HepG2 (cell line): Measurements from ENCODE around the gene MTA1. TPM values are rescaled to one million over a fixed set of nuclear protein-coding genes. Genes with fewer than 3 reads are reported as not detected.
A peak's percentile ranks its signal among the peaks of the same experiment; 100 is the strongest.

Experiments
- ATAC-seq: fragments of 200-7000 bp; cut with Tn5 transposase; 3 replicates; pipeline ENCODE4 v1.9.1; 2020; ENCODE audit warnings: mild to moderate bottlenecking, moderate library complexity
- BruUV-seq: library from RNA; stranded (reverse); fragments of 400-500 nt; replicated peaks from 2 replicates; lab custom pipeline; 2021; lab: Mats Ljungman, UMichigan
- CTCF ChIA-PET: fragments of 300-600 bp; formaldehyde crosslinking; extraction: SDS; loops from one replicate; lab custom pipeline; 2021; ENCODE audit warnings: low total read pairs, inconsistent platforms, low intra/inter-chr PET ratio; lab: Yijun Ruan, JAX
- POLR2A ChIA-PET: fragments of 350-600 bp; sonication (Branson Sonifier 250); formaldehyde crosslinking; loops from one replicate; lab custom pipeline; 2020; ENCODE audit warnings: antibody characterized with exemption, inconsistent platforms; lab: Yijun Ruan, JAX
- DNase-seq: peaks from one replicate; pipeline ENCODE4 v3.0.0-alpha.2; 2015; ENCODE audit warnings: low spot score
- FAIRE-seq: peaks from 3 replicates; lab custom pipeline; 2011; peaks lifted over from hg19 to GRCh38; lab: Jason Lieb, UNC
- H2AFZ ChIP-seq: one replicate; pipeline ENCODE4 v1.6.1; 2011; ENCODE audit warnings: low read length, inconsistent platforms
- H3K27ac ChIP-seq: fragments of 300-600 bp; 3 replicates; pipeline ENCODE4 v1.8.0; 2011; ENCODE audit warnings: mixed run types, mild to moderate bottlenecking, mixed read lengths, low read length, inconsistent platforms; ENCODE audit not compliant: insufficient read depth; ENCODE audit errors: extremely low read length
- H3K27me3 ChIP-seq, 2 experiments: fragments of 200-600 bp in 1 of 2; 2 replicates in 1 of 2; 3 replicates in 1 of 2; pipeline versions ENCODE4 v1.6.0 to v1.8.0; 2011; ENCODE audit warnings: low read length in 2 of 2, mild to moderate bottlenecking in 2 of 2, moderate library complexity in 2 of 2, inconsistent platforms in 1 of 2; ENCODE audit not compliant: insufficient read depth in 2 of 2, control insufficient read depth in 1 of 2
- H3K36me3 ChIP-seq, 2 experiments: fragments of 200-600 bp in 1 of 2; replicated peaks in 1 of 2; 2 replicates in 1 of 2; 3 replicates in 1 of 2; pipeline versions ENCODE4 v1.5.1 to v1.8.0; 2011; ENCODE audit warnings: low read length in 2 of 2, inconsistent platforms in 1 of 2; ENCODE audit not compliant: insufficient read depth in 2 of 2, control insufficient read depth in 1 of 2
- H3K4me1 ChIP-seq: 2 replicates; pipeline ENCODE4 v1.5.1; 2012; ENCODE audit warnings: low read length, inconsistent platforms; ENCODE audit not compliant: insufficient read depth
- H3K4me2 ChIP-seq: 2 replicates; pipeline ENCODE4 v1.6.0; 2011; ENCODE audit warnings: low read depth, low read length, inconsistent platforms
- H3K4me3 ChIP-seq, 3 experiments: fragments of 200-600 bp in 1 of 3; sonication (generic), shearing (Covaris generic) in 1 of 3; replicated peaks in 1 of 3; 2 replicates each; pipeline ENCODE4 v1.5.1; 2011 to 2016; ENCODE audit warnings: low read length in 3 of 3, inconsistent platforms in 2 of 3, low read depth in 2 of 3, mild to moderate bottlenecking in 2 of 3, control low read depth in 1 of 3, mixed read lengths in 1 of 3; ENCODE audit not compliant: insufficient read depth in 1 of 3
- H3K79me2 ChIP-seq: one replicate; pipeline ENCODE4 v1.6.1; 2011; ENCODE audit warnings: low read length, inconsistent platforms; ENCODE audit not compliant: insufficient read depth
- H3K9ac ChIP-seq: 2 replicates; pipeline ENCODE4 v1.6.0; 2011; ENCODE audit warnings: mild to moderate bottlenecking, low read depth, low read length, inconsistent platforms; ENCODE audit not compliant: insufficient read depth
- H3K9me3 ChIP-seq: 2 replicates; pipeline ENCODE4 v1.5.1; 2012; ENCODE audit warnings: mild to moderate bottlenecking, low read length
- H4K20me1 ChIP-seq: 2 replicates; pipeline ENCODE4 v1.6.0; 2011; ENCODE audit warnings: inconsistent platforms, mild to moderate bottlenecking, low read length, moderate library complexity; ENCODE audit not compliant: insufficient read depth
- FOXA3 ChIP-seq: IDR thresholded peaks from 2 replicates; pipeline ENCODE4 v1.6.1; 2016; ENCODE audit warnings: missing genetic modification reagents, missing compliant biosample characterization
- HNRNPL ChIP-seq: fragments of 200-400 bp; formaldehyde crosslinking; IDR thresholded peaks from 2 replicates; pipeline ENCODE4 v1.6.1; 2017; ENCODE audit warnings: mild to moderate bottlenecking, low read depth, low read length
- KDM2A ChIP-seq: sonication (generic); formaldehyde crosslinking; IDR thresholded peaks from 2 replicates; pipeline ENCODE4 v1.4.0; 2020; ENCODE audit warnings: low read depth, missing genetic modification reagents, borderline replicate concordance
- NKX3-1 ChIP-seq: sonication (generic); formaldehyde crosslinking; IDR thresholded peaks from 2 replicates; pipeline ENCODE4 v1.5.0; 2020; ENCODE audit warnings: missing genetic modification reagents
- PCBP1 ChIP-seq: fragments of 200-400 bp; formaldehyde crosslinking; IDR thresholded peaks from 2 replicates; pipeline ENCODE4 v1.6.1; 2017; ENCODE audit warnings: mild to moderate bottlenecking, low read depth, low read length, borderline replicate concordance
- SNRNP70 ChIP-seq: fragments of 200-400 bp; formaldehyde crosslinking; IDR thresholded peaks from 2 replicates; pipeline ENCODE4 v1.6.1; 2017; ENCODE audit warnings: mild to moderate bottlenecking, low read depth, low read length, moderate library complexity
- SUZ12 ChIP-seq: fragments of 150-350 bp; IDR thresholded peaks from 2 replicates; pipeline ENCODE4 v1.6.1; 2014; ENCODE audit warnings: low read depth, low read length
- ZNF550 ChIP-seq: sonication (generic); formaldehyde crosslinking; IDR thresholded peaks from 2 replicates; pipeline ENCODE4 v1.4.0; 2020; ENCODE audit warnings: mild to moderate bottlenecking, missing genetic modification reagents, borderline replicate concordance
- ZNF768 ChIP-seq: sonication (generic); formaldehyde crosslinking; IDR thresholded peaks from 2 replicates; pipeline ENCODE4 v1.4.0; 2020; ENCODE audit warnings: missing genetic modification reagents
- ZSCAN12 ChIP-seq: sonication (generic); formaldehyde crosslinking; IDR thresholded peaks from 2 replicates; pipeline ENCODE4 v1.9.0; 2021; ENCODE audit warnings: mild to moderate bottlenecking, missing genetic modification reagents
- WGBS: methylation state at CpG from one replicate; pipeline ENCODE4 v1.1.6; 2017; ENCODE audit warnings: low lambda C conversion rate; 5-methylcytosine and 5-hydroxymethylcytosine counted together
- in situ Hi-C: cut with HindIII; loops from 2 replicates; pipeline ENCODE4 v1.10.0; 2017; ENCODE audit warnings: low pct_unique_long_range_greater_than_20kb; ENCODE audit not compliant: extremely low pct_ligation_motif_present
- intact Hi-C: fragments of 100-400 bp; cut with micrococcal nuclease; formaldehyde crosslinking; loops from one replicate; pipeline ENCODE4 v1.10.0; 2022; ENCODE audit not compliant: unreplicated experiment
- polyA plus RNA-seq, 8 experiments: library from polyadenylated mRNA; depleted of rRNA in 3 of 8; stranded (reverse) in 7 of 8; unstranded in 1 of 8; fragments of >200 nt; fragmentation: Illumina TruSeq in 4 of 8; extraction: Trizol in 4 of 8; gene quantifications; 2 replicates each; pipeline versions ENCODE4 v1.2.1 to v1.2.3, GENCODE V29; 2011 to 2016; ENCODE audit warnings: low read depth in 4 of 8, missing spikeins in 1 of 8, mixed read lengths in 1 of 8; ENCODE audit not compliant: insufficient read depth in 1 of 8
- total RNA-seq, 5 experiments: library from RNA; depleted of rRNA; stranded (reverse); fragments of >200 nt; fragmentation: Illumina TruSeq; extraction: Trizol; gene quantifications; 2 replicates each; pipeline ENCODE4 v1.2.3, GENCODE V29; 2016; ENCODE audit warnings: low read depth in 1 of 5
- TF ChIP-seq, protein P1 (sequence below): sonication (generic); formaldehyde crosslinking; IDR thresholded peaks from 2 replicates; pipeline ENCODE4 v1.4.0; 2020; ENCODE audit warnings: mild to moderate bottlenecking, missing genetic modification reagents
- TF ChIP-seq, protein P2 (sequence below): sonication (generic); formaldehyde crosslinking; IDR thresholded peaks from 2 replicates; pipeline ENCODE4 v1.5.0; 2020; ENCODE audit warnings: mild to moderate bottlenecking, low read depth, missing genetic modification reagents, borderline replicate concordance
- TF ChIP-seq, protein P3 (sequence below), 2 experiments: sonication (generic) in 1 of 2; formaldehyde crosslinking in 1 of 2; IDR thresholded peaks; 2 replicates each; pipeline versions ENCODE4 v1.4.0 to v1.6.1; 2016 to 2020; ENCODE audit warnings: borderline replicate concordance in 1 of 2, low read depth in 1 of 2, mild to moderate bottlenecking in 1 of 2, missing genetic modification reagents in 1 of 2
- TF ChIP-seq, protein P4 (sequence below): IDR thresholded peaks from 2 replicates; pipeline ENCODE4 v1.6.1; 2012; ENCODE audit warnings: inconsistent platforms

The MTA1 gene
- total and polyA plus RNA-seq, 2 of the 13 experiments (the other 11 are each of a cell fraction or from before 2014, with no cell fraction given), result 35.2 to 85.8 TPM

DNA sequence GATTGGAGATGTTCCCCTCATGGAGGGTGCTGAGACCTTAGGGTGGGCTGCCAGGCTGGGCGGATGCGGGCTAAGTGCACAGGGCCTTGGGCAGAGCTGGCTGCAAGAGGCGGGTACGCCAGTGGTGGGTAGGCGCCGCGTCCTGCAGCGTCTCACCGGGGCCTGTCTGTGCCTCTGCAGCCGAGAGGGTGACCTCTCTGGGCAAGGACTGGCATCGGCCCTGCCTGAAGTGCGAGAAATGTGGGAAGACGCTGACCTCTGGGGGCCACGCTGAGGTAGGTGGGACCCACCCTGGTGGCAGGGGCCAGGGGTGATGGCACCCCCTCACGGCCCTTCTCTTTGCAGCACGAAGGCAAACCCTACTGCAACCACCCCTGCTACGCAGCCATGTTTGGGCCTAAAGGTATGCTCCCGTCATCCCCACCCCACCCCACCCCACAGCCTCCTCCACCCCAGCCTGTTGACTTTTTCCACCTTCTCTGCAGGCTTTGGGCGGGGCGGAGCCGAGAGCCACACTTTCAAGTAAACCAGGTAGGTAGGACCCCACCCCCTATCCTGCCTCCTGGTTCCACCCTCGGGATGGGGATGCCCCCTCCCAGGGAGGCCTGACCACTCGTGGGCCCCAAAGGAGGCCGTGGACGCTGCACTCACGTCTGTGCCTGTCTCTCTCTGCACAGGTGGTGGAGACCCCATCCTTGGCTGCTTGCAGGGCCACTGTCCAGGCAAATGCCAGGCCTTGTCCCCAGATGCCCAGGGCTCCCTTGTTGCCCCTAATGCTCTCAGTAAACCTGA is 68.6 kb downstream of the MTA1 start:
- ChIA-PET CTCF (interaction anchor here (3.6 kb wide), 1 partner anchor 117 kb away, joined by 24 read pairs; no protein-coding TSS in a partner anchor), POLR2A (no interaction called here)
- Histone ChIP-seq H2AFZ (no peak overlapping the region), H3K27me3 (peaks cover 2 to 22% of the 10 kb centered on the region in 2 experiments; a peak in 4 of 5 replicates), H3K4me2 (peak overlapping the region; percentile 98), H3K9ac (peak overlapping the region; percentile 84), H3K9me3 (no peaks in the 10 kb centered on the region), H3K36me3 (no peaks in the 10 kb centered on the region), H4K20me1 (no peaks in the 10 kb centered on the region), H3K79me2 (no peaks in the 10 kb centered on the region), H3K4me3 (peak overlapping the region; percentile 57 to 79 (median 68); a peak in 5 of 6 replicates), H3K4me1 (peaks cover 70% of the 10 kb centered on the region), H3K27ac (peak overlapping the region; percentile 4)
- in situ Hi-C loops, result loop anchor here (5.0 kb wide), 2 partner anchors 39 to 111 kb away; partner anchors contain the start of gene TMEM121
- DNase-seq (no peak), ATAC-seq (no peak), FAIRE-seq (no peak)
- BruUV-seq, result no TSS peak
- intact Hi-C loops, result loop anchor here (2.0 to 5.0 kb wide), 3 partner anchors 13 to 117 kb away; partner anchors contain the start of gene CRIP2
- WGBS, result 68% methylated on average over 18 of the region's 26 CpGs
- no peak for TF ChIP-seq NKX3-1
- no peak for TF ChIP-seq ZSCAN12 (CRISPR knock-in tag)
- TF ChIP-seq, protein P1, sequence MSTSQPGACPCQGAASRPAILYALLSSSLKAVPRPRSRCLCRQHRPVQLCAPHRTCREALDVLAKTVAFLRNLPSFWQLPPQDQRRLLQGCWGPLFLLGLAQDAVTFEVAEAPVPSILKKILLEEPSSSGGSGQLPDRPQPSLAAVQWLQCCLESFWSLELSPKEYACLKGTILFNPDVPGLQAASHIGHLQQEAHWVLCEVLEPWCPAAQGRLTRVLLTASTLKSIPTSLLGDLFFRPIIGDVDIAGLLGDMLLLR (CRISPR knock-in tag), result 0 out of 2 replicates have a peak, but pooled peaks have one; percentile 60
- TF ChIP-seq FOXA3 (CRISPR knock-in tag), result no peak
- TF ChIP-seq KDM2A (CRISPR knock-in tag), result peak; percentile 13; the same call in 1 of the 2 replicates
- TF ChIP-seq, protein P2, sequence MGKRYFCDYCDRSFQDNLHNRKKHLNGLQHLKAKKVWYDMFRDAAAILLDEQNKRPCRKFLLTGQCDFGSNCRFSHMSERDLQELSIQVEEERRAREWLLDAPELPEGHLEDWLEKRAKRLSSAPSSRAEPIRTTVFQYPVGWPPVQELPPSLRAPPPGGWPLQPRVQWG (CRISPR knock-in tag), result no peak
- TF ChIP-seq, protein P3, sequence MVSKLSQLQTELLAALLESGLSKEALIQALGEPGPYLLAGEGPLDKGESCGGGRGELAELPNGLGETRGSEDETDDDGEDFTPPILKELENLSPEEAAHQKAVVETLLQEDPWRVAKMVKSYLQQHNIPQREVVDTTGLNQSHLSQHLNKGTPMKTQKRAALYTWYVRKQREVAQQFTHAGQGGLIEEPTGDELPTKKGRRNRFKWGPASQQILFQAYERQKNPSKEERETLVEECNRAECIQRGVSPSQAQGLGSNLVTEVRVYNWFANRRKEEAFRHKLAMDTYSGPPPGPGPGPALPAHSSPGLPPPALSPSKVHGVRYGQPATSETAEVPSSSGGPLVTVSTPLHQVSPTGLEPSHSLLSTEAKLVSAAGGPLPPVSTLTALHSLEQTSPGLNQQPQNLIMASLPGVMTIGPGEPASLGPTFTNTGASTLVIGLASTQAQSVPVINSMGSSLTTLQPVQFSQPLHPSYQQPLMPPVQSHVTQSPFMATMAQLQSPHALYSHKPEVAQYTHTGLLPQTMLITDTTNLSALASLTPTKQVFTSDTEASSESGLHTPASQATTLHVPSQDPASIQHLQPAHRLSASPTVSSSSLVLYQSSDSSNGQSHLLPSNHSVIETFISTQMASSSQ (IDR thresholded peaks at IDR 0.05; ENCODE audit: low read depth), result no peak
- TF ChIP-seq, protein P3 (CRISPR knock-in tag; IDR thresholded peaks at IDR 0.05; ENCODE audit: borderline replicate concordance), result no peak
- TF ChIP-seq ZNF768, result peak; percentile 89
- TF ChIP-seq PCBP1, result 0 out of 2 replicates have a peak, but pooled peaks have one; percentile 10
- TF ChIP-seq SUZ12, result no peak
- 0 out of 2 replicates have a peak, but pooled peaks have one; percentile 31 for TF ChIP-seq HNRNPL
- no peak for TF ChIP-seq ZNF550 (CRISPR knock-in tag)
- TF ChIP-seq SNRNP70, result no peak
- TF ChIP-seq, protein P4, sequence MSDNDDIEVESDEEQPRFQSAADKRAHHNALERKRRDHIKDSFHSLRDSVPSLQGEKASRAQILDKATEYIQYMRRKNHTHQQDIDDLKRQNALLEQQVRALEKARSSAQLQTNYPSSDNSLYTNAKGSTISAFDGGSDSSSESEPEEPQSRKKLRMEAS, result no peak
